ENCODE results near the gene KCNQ1OT1. TPM values are rescaled to one million over a fixed set of nuclear protein-coding genes. Genes with fewer than 3 reads are reported as not detected.

The KCNQ1OT1 gene
- total and polyA plus RNA-seq, 4 donors: 0.05 to 4.9 (median 0.61) TPM

DNA sequence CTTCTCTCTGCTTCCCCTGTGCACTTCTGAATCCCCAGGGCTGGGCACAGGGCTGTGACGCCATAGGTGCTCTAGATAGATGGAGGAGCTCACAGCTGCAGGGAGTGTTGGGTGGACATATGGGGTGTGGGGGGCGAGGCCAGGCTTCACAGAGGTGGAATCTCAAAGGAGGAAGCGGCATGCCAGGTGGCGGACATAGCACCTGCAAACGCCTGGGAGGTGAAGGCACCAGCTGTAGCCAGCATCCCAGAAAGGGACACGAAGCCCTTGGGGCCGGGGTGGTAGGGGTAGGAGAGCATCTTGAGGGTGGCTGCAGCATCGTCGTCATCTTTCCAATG is 14.6 kb upstream of the KCNQ1OT1 start (continued):
- TF ChIP-seq, protein P1, sequence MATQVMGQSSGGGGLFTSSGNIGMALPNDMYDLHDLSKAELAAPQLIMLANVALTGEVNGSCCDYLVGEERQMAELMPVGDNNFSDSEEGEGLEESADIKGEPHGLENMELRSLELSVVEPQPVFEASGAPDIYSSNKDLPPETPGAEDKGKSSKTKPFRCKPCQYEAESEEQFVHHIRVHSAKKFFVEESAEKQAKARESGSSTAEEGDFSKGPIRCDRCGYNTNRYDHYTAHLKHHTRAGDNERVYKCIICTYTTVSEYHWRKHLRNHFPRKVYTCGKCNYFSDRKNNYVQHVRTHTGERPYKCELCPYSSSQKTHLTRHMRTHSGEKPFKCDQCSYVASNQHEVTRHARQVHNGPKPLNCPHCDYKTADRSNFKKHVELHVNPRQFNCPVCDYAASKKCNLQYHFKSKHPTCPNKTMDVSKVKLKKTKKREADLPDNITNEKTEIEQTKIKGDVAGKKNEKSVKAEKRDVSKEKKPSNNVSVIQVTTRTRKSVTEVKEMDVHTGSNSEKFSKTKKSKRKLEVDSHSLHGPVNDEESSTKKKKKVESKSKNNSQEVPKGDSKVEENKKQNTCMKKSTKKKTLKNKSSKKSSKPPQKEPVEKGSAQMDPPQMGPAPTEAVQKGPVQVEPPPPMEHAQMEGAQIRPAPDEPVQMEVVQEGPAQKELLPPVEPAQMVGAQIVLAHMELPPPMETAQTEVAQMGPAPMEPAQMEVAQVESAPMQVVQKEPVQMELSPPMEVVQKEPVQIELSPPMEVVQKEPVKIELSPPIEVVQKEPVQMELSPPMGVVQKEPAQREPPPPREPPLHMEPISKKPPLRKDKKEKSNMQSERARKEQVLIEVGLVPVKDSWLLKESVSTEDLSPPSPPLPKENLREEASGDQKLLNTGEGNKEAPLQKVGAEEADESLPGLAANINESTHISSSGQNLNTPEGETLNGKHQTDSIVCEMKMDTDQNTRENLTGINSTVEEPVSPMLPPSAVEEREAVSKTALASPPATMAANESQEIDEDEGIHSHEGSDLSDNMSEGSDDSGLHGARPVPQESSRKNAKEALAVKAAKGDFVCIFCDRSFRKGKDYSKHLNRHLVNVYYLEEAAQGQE (IDR thresholded peaks at IDR 0.05): no peak
- TF ChIP-seq JUND (IDR thresholded peaks at IDR 0.05): no peak

- H3K4me1 ChIP-seq (ENCODE audit: control insufficient read depth in 4 of 4, insufficient read depth in 4 of 4, low read length in 3 of 4): no peaks in the 10 kb centered on the region
- H3K27ac ChIP-seq (ENCODE audit: low read depth in 1 of 2, low read length in 2 of 2): no peak overlapping the region
- H3K36me3 ChIP-seq (ENCODE audit: control insufficient read depth in 4 of 4, insufficient read depth in 3 of 4, low read depth in 1 of 4, low read length in 3 of 4): no peaks in the 10 kb centered on the region
- TF ChIP-seq YY1 (IDR thresholded peaks at IDR 0.05): no peak
- TF ChIP-seq, protein P2, sequence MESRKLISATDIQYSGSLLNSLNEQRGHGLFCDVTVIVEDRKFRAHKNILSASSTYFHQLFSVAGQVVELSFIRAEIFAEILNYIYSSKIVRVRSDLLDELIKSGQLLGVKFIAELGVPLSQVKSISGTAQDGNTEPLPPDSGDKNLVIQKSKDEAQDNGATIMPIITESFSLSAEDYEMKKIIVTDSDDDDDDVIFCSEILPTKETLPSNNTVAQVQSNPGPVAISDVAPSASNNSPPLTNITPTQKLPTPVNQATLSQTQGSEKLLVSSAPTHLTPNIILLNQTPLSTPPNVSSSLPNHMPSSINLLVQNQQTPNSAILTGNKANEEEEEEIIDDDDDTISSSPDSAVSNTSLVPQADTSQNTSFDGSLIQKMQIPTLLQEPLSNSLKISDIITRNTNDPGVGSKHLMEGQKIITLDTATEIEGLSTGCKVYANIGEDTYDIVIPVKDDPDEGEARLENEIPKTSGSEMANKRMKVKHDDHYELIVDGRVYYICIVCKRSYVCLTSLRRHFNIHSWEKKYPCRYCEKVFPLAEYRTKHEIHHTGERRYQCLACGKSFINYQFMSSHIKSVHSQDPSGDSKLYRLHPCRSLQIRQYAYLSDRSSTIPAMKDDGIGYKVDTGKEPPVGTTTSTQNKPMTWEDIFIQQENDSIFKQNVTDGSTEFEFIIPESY (IDR thresholded peaks at IDR 0.05): no peak
- TF ChIP-seq MAX (IDR thresholded peaks at IDR 0.05): no peak
- no peak for TF ChIP-seq FOXA2 (IDR thresholded peaks at IDR 0.05)
- no peak for TF ChIP-seq HNF4A (conservative IDR thresholded peaks at IDR 0.05)
- no peak for TF ChIP-seq NR2F2 (IDR thresholded peaks at IDR 0.05)
- WGBS: 95% methylated on average over 26 of the region's 26 CpGs
- no peak overlapping the region for H3K4me3 ChIP-seq (ENCODE audit: low read depth in 1 of 3, low read length in 3 of 3)
- no peak overlapping the region for H3K9ac ChIP-seq (ENCODE audit: low read depth in 1 of 2, low read length in 2 of 2)
- DNase-seq (ENCODE audit: low spot score): no peak
- H3K9me3 ChIP-seq (ENCODE audit: control insufficient read depth in 4 of 4, low read length in 3 of 4): no peaks in the 10 kb centered on the region
- H3K27me3 ChIP-seq (ENCODE audit: control insufficient read depth in 4 of 4, insufficient read depth in 4 of 4, low read length in 3 of 4): no peaks in the 10 kb centered on the region
Measured at GRCh38 chr11:2713661-2714462, 14.1 kb upstream of the KCNQ1OT1 start.

DNA sequence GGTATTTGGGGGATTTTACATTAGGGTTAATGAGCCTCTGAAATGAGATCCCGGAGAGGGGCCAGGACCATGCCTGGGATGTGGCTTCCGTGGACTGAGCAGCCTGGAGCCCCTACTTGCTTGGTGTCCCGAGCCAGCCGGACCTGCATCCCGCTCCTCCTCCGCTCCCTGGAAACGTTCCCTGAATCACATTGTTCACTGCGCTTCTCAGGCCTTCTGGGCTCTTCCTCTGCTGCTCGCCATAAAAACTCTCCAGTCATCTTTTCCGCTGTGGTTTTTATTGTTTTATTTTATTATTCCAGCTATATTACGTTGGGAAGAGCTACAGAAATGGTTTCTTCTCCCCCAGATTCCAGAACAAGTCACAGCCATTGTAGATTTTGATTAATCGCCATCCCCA is 13.3 kb upstream of the KCNQ1OT1 start:
- H3K27ac ChIP-seq (ENCODE audit: low read depth in 1 of 2, low read length in 2 of 2): no peak overlapping the region

More for the DNA sequence above, 13.3 kb upstream of the KCNQ1OT1 start:
- Histone ChIP-seq H3K4me1 (ENCODE audit: control insufficient read depth in 4 of 4, insufficient read depth in 4 of 4, low read length in 3 of 4) (no peaks in the 10 kb centered on the region), H3K27me3 (ENCODE audit: control insufficient read depth in 4 of 4, insufficient read depth in 4 of 4, low read length in 3 of 4) (no peaks in the 10 kb centered on the region), H3K9ac (ENCODE audit: low read depth in 1 of 2, low read length in 2 of 2) (no peak overlapping the region), H3K9me3 (ENCODE audit: control insufficient read depth in 4 of 4, low read length in 3 of 4) (no peaks in the 10 kb centered on the region), H3K36me3 (ENCODE audit: control insufficient read depth in 4 of 4, insufficient read depth in 3 of 4, low read depth in 1 of 4, low read length in 3 of 4) (no peaks in the 10 kb centered on the region), H3K4me3 (ENCODE audit: low read depth in 1 of 3, low read length in 3 of 3) (no peak overlapping the region)
- WGBS: 89% methylated on average over 12 of the region's 12 CpGs
- no peak for DNase-seq (ENCODE audit: low spot score)
- no peak for TF ChIP-seq HNF4G (IDR thresholded peaks at IDR 0.05)
- TF ChIP-seq GABPA (IDR thresholded peaks at IDR 0.05 in 1 of 2, conservative IDR thresholded peaks at IDR 0.05 in 1 of 2): no peak
- no peak for TF ChIP-seq TAF1 (conservative IDR thresholded peaks at IDR 0.05)
- TF ChIP-seq FOXA1 (IDR thresholded peaks at IDR 0.05): no peak
- TF ChIP-seq, protein P1 (IDR thresholded peaks at IDR 0.05): no peak
- TF ChIP-seq, protein P2 (IDR thresholded peaks at IDR 0.05): no peak
- TF ChIP-seq HNF4A (conservative IDR thresholded peaks at IDR 0.05): no peak
